HEK293 (cell line): Measurements from ENCODE around the gene ZFYVE28.

Experiments used
- CTCF ChIA-PET: fragments of 350-600 bp; formaldehyde crosslinking; extraction: SDS; loops from one replicate; lab custom pipeline; 2021; ENCODE audit warnings: antibody characterized with exemption; lab: Yijun Ruan, JAX
- POLR2A ChIA-PET: fragments of 300-600 bp; formaldehyde crosslinking; extraction: SDS; loops from one replicate; lab custom pipeline; 2020; ENCODE audit warnings: antibody characterized with exemption, inconsistent platforms; lab: Yijun Ruan, JAX
- H3K27ac ChIP-seq: fragments of 200-500 bp; sonication (Bioruptor generic); 2 replicates; pipeline ENCODE4 v1.5.1; 2014; ENCODE audit warnings: low read depth, low read length, control low read depth, inconsistent platforms; ENCODE audit errors: extremely low read depth
- H3K36me3 ChIP-seq, 2 experiments: fragments of 200-500 bp in 1 of 2; sonication (Bioruptor generic) in 1 of 2; 1 replicate in 1 of 2; 2 replicates in 1 of 2; pipeline ENCODE4 v1.5.1; 2014 to 2017; ENCODE audit warnings: inconsistent platforms in 2 of 2, low read length in 2 of 2; ENCODE audit not compliant: control insufficient read depth in 2 of 2, insufficient read depth in 1 of 2
- H3K4me1 ChIP-seq: fragments of 200-500 bp; sonication (Bioruptor generic); 2 replicates; pipeline ENCODE4 v1.5.1; 2014; ENCODE audit warnings: mild to moderate bottlenecking, low read length, inconsistent platforms; ENCODE audit not compliant: control insufficient read depth, insufficient read depth
- H3K4me3 ChIP-seq: 2 replicates; pipeline ENCODE4 v1.5.1; 2011; ENCODE audit warnings: low read depth, mild to moderate bottlenecking, control low read depth, low read length, moderate library complexity
- H3K9me3 ChIP-seq: fragments of 200-500 bp; sonication (Bioruptor generic); 2 replicates; pipeline ENCODE4 v1.5.1; 2014; ENCODE audit warnings: low read depth, low read length, inconsistent platforms; ENCODE audit not compliant: control insufficient read depth, insufficient read depth
- HOXD13 ChIP-seq: sonication (generic); formaldehyde crosslinking; IDR thresholded peaks from 2 replicates; pipeline ENCODE4 v1.8.0; 2022; ENCODE audit warnings: missing genetic modification reagents, borderline replicate concordance
- MZF1 ChIP-seq: fragments of 450-650 bp; formaldehyde crosslinking; IDR thresholded peaks from 2 replicates; pipeline ENCODE4 v1.5.1; 2017; ENCODE audit warnings: missing biosample characterization, missing genetic modification characterization, borderline replicate concordance
- REPIN1 ChIP-seq: fragments of 450-650 bp; formaldehyde crosslinking; IDR thresholded peaks from 2 replicates; pipeline ENCODE4 v1.5.1; 2017; ENCODE audit warnings: missing biosample characterization, missing genetic modification characterization, low read depth
- SP7 ChIP-seq: fragments of 450-650 bp; formaldehyde crosslinking; IDR thresholded peaks from 2 replicates; pipeline ENCODE4 v1.5.1; 2016; ENCODE audit warnings: missing biosample characterization, missing genetic modification characterization
- ZFP37 ChIP-seq: fragments of 450-650 bp; formaldehyde crosslinking; IDR thresholded peaks from 2 replicates; pipeline ENCODE4 v1.5.1; 2016; ENCODE audit warnings: missing biosample characterization, missing genetic modification characterization
- ZNF140 ChIP-seq: fragments of 450-650 bp; formaldehyde crosslinking; IDR thresholded peaks from 2 replicates; pipeline ENCODE4 v1.5.1; 2016; ENCODE audit warnings: missing biosample characterization, missing genetic modification characterization
- ZNF16 ChIP-seq: fragments of 450-650 bp; formaldehyde crosslinking; IDR thresholded peaks from 2 replicates; pipeline ENCODE4 v1.5.1; 2016; ENCODE audit warnings: low read depth, missing biosample characterization, missing genetic modification characterization
- ZNF302 ChIP-seq: fragments of 450-650 bp; formaldehyde crosslinking; IDR thresholded peaks from 2 replicates; pipeline ENCODE4 v1.5.1; 2016; ENCODE audit warnings: missing biosample characterization, missing genetic modification characterization, low read depth
- ZNF366 ChIP-seq: fragments of 450-650 bp; formaldehyde crosslinking; conservative IDR thresholded peaks from 2 replicates; pipeline ENCODE4 v1.5.1; 2016; ENCODE audit warnings: missing biosample characterization, missing genetic modification characterization
- ZNF473 ChIP-seq: fragments of 450-650 bp; formaldehyde crosslinking; IDR thresholded peaks from 2 replicates; pipeline ENCODE4 v1.5.1; 2017; ENCODE audit warnings: missing biosample characterization, missing genetic modification characterization
- ZNF560 ChIP-seq: fragments of 450-650 bp; formaldehyde crosslinking; IDR thresholded peaks from 2 replicates; pipeline ENCODE4 v1.5.1; 2017; ENCODE audit warnings: missing biosample characterization, missing genetic modification characterization, borderline replicate concordance
- ZNF624 ChIP-seq: fragments of 450-650 bp; formaldehyde crosslinking; IDR thresholded peaks from 2 replicates; pipeline ENCODE4 v1.5.1; 2017; ENCODE audit warnings: missing biosample characterization, missing genetic modification characterization
- ZNF629 ChIP-seq: fragments of 450-650 bp; formaldehyde crosslinking; IDR thresholded peaks from 2 replicates; pipeline ENCODE4 v1.5.1; 2017; ENCODE audit warnings: missing biosample characterization, missing genetic modification characterization
- ZNF660 ChIP-seq: fragments of 450-650 bp; IDR thresholded peaks from 2 replicates; pipeline ENCODE4 v1.5.1; 2018; ENCODE audit warnings: missing biosample characterization, mild to moderate bottlenecking, missing genetic modification characterization
- ZNF677 ChIP-seq: fragments of 450-650 bp; IDR thresholded peaks from 2 replicates; pipeline ENCODE4 v1.5.0; 2018; ENCODE audit warnings: missing biosample characterization, mild to moderate bottlenecking, missing genetic modification characterization, moderate library complexity
- ZNF837 ChIP-seq: fragments of 450-650 bp; formaldehyde crosslinking; IDR thresholded peaks from 2 replicates; pipeline ENCODE4 v1.5.1; 2016; ENCODE audit warnings: missing biosample characterization, missing genetic modification characterization
- ZXDB ChIP-seq: fragments of 450-650 bp; formaldehyde crosslinking; IDR thresholded peaks from 2 replicates; pipeline ENCODE4 v1.5.1; 2016; ENCODE audit warnings: missing biosample characterization, missing genetic modification characterization
- TF ChIP-seq, protein P1 (sequence below): fragments of 450-650 bp; formaldehyde crosslinking; IDR thresholded peaks from 2 replicates; pipeline ENCODE4 v1.5.1; 2017; ENCODE audit warnings: missing biosample characterization, missing genetic modification characterization
- TF ChIP-seq, protein P2 (sequence below): fragments of 450-650 bp; formaldehyde crosslinking; IDR thresholded peaks from 2 replicates; pipeline ENCODE4; 2016; ENCODE audit warnings: missing biosample characterization, missing genetic modification characterization
- TF ChIP-seq, protein P3 (sequence below): fragments of 450-650 bp; formaldehyde crosslinking; IDR thresholded peaks from 2 replicates; pipeline ENCODE4 v1.5.1; 2016; ENCODE audit warnings: missing biosample characterization, missing genetic modification characterization
- TF ChIP-seq, protein P4 (sequence below): fragments of 450-650 bp; formaldehyde crosslinking; IDR thresholded peaks from 2 replicates; pipeline ENCODE4 v1.5.1; 2017; ENCODE audit warnings: missing biosample characterization, missing genetic modification characterization

ZFYVE28 gene

DNA sequence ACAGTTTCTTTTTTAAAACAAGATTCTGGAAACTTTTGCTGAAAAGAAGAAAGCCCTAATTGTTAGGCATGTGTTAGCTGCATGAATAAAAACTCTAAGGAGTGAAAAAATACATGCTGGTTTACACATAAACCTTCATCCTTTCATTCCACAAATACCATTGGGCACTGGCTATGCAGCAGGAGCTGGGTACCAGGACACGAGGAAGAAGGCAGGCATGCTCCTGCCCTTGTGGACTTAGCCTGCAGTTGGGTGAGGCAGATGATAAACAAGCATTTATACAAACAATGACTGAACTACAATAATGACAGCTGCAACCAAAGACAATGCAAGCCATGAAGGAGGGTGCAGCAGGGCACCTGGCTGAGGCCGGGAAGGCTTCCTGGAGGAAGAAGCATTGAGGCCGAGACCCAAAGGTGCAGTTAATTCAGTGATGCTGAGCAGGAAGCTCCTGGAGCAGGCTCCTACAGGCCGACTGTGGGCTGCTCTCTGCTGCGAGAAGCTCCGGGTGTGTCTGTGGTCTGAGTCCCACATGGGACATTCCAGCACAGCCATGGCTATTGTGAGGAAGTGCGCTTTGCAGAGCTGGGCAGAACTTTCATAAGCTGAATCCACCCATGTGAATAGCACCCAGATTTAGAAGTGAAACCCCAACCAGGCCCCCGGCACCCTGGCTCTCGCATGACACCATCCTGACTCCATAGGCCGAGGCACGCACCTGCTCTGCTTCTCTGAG is 112.5 kb downstream of the ZFYVE28 start (continued):
- TF ChIP-seq SP7 = no peak
- TF ChIP-seq, protein P1, sequence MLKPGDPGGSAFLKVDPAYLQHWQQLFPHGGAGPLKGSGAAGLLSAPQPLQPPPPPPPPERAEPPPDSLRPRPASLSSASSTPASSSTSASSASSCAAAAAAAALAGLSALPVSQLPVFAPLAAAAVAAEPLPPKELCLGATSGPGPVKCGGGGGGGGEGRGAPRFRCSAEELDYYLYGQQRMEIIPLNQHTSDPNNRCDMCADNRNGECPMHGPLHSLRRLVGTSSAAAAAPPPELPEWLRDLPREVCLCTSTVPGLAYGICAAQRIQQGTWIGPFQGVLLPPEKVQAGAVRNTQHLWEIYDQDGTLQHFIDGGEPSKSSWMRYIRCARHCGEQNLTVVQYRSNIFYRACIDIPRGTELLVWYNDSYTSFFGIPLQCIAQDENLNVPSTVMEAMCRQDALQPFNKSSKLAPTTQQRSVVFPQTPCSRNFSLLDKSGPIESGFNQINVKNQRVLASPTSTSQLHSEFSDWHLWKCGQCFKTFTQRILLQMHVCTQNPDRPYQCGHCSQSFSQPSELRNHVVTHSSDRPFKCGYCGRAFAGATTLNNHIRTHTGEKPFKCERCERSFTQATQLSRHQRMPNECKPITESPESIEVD = no peak

DNA sequence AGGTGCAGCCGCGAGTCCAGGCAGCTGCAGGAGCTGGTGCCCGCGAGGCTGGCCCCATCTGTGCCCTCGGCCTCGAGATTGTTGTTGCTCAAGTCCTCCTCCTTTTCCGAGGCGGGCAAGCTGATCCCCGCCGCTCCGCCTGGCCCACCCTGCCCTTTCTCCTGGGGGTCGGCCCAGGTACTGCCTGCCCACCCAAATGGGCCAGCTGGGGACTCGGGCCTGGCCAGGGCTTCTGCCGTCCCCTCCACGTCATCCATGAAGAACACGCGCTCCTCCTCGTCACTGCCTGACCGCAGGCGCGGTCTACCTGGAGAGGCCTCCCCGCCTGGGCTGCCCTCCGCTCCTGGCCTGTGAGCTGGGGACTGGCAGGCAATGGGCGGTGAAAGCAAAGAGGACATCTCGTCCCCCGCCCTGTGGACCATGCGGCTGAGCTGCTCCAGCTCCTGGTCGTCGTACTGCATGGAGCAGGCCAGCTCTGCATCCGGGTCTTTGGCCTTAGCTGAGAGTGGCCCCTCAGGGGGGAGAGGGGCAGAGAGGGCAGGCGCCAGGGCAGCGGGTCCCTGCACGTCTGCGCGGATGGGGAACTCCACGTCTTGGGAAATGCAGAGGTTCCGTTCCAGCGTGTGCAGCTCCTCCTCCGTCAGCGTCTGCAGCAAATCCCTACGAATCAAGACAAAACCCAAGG is 113.4 kb downstream of the ZFYVE28 start:
- H3K36me3 ChIP-seq = no peaks in the 10 kb centered on the region
- H3K9me3 ChIP-seq = no peaks in the 10 kb centered on the region
- POLR2A ChIA-PET = no interaction called here
- no peaks in the 10 kb centered on the region for H3K4me1 ChIP-seq
- CTCF ChIA-PET = no interaction called here
- TF ChIP-seq HOXD13 (no peak), ZFP37 (tag by site-specific recombination) (no peak), ZNF302 (no peak), ZNF560 (tag by site-specific recombination) (no peak), ZNF677 (tag by site-specific recombination) (no peak), ZNF629 (tag by site-specific recombination) (no peak), REPIN1 (tag by site-specific recombination) (no peak), ZNF140 (no peak), ZXDB (tag by site-specific recombination) (no peak), ZNF473 (tag by site-specific recombination) (no peak), ZNF660 (tag by site-specific recombination) (no peak), ZNF16 (tag by site-specific recombination) (no peak), ZNF837 (tag by site-specific recombination) (no peak)
- TF ChIP-seq, protein P2, sequence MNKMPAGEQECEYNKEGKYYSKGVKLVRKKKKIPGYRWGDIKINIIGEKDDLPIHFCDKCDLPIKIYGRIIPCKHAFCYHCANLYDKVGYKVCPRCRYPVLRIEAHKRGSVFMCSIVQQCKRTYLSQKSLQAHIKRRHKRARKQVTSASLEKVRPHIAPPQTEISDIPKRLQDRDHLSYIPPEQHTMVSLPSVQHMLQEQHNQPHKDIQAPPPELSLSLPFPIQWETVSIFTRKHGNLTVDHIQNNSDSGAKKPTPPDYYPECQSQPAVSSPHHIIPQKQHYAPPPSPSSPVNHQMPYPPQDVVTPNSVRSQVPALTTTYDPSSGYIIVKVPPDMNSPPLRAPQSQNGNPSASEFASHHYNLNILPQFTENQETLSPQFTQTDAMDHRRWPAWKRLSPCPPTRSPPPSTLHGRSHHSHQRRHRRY (tag by site-specific recombination) = no peak
- TF ChIP-seq, protein P3, sequence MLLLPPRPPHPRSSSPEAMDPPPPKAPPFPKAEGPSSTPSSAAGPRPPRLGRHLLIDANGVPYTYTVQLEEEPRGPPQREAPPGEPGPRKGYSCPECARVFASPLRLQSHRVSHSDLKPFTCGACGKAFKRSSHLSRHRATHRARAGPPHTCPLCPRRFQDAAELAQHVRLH (tag by site-specific recombination) = no peak
- no peak overlapping the region for H3K27ac ChIP-seq
- no peak overlapping the region for H3K4me3 ChIP-seq

DNA sequence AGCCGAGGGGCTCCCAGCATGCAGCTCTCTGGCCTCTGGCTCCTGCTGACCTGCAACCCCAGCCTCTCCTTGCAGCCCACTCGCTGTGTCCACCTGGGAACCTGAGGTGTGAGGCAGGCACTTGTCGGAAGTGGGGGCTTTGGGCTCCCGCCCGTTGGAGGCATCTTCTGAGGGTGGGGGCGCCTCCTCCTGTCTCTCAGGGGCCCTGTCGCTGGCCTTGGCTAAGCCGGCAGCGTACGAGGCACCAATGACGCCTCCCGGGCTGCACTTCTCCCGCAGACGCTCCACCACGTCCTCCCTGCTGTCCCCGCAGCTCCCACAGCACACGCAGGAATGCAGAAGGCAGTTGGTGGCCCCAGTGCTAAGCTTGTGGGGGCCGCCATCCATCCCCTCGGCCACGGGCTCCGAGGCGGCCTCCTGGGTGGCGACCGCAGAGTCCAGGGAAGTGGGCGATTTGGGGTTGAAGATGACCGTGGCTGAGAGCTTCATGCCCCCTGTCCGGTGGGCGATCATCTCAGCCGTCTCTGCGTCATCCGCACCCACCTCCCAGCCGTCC is 114.0 kb downstream of the ZFYVE28 start:
- Histone ChIP-seq H3K36me3 (no peaks in the 10 kb centered on the region), H3K27ac (no peak overlapping the region), H3K4me3 (no peak overlapping the region), H3K4me1 (no peaks in the 10 kb centered on the region), H3K9me3 (no peaks in the 10 kb centered on the region)
- no peak for TF ChIP-seq ZNF624
- no peak for TF ChIP-seq ZNF366 (tag by site-specific recombination)
- TF ChIP-seq MZF1 (tag by site-specific recombination) = no peak
- TF ChIP-seq, protein P4, sequence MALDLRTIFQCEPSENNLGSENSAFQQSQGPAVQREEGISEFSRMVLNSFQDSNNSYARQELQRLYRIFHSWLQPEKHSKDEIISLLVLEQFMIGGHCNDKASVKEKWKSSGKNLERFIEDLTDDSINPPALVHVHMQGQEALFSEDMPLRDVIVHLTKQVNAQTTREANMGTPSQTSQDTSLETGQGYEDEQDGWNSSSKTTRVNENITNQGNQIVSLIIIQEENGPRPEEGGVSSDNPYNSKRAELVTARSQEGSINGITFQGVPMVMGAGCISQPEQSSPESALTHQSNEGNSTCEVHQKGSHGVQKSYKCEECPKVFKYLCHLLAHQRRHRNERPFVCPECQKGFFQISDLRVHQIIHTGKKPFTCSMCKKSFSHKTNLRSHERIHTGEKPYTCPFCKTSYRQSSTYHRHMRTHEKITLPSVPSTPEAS (tag by site-specific recombination) = no peak
- POLR2A ChIA-PET = no interaction called here
- CTCF ChIA-PET = no interaction called here
